Gastrocnemius medialis (tissue), 4 donors: ENCODE results near the gene CACNA2D3.

ENCODE experiments used
- POLR2A ChIP-seq, 2 donors: fragments of 450-650 bp; IDR thresholded peaks; one replicate each; pipeline ENCODE4 v1.6.1; 2017; ENCODE audit warnings: antibody characterized with exemption in 2 of 2, mild to moderate bottlenecking in 2 of 2, moderate library complexity in 2 of 2
- TF ChIP-seq, protein P1 (sequence below), 5 experiments: fragments of 450-650 bp in 3 of 5; fragments of 200-600 bp in 2 of 5; sonication (generic) in 2 of 5; IDR thresholded peaks in 4 of 5; conservative IDR thresholded peaks in 1 of 5; 1 replicate in 4 of 5; 2 replicates in 1 of 5; pipeline ENCODE4 v1.5.1; 2016 to 2019; ENCODE audit warnings: antibody characterized with exemption in 5 of 5, mild to moderate bottlenecking in 3 of 5, moderate library complexity in 3 of 5

DNA sequence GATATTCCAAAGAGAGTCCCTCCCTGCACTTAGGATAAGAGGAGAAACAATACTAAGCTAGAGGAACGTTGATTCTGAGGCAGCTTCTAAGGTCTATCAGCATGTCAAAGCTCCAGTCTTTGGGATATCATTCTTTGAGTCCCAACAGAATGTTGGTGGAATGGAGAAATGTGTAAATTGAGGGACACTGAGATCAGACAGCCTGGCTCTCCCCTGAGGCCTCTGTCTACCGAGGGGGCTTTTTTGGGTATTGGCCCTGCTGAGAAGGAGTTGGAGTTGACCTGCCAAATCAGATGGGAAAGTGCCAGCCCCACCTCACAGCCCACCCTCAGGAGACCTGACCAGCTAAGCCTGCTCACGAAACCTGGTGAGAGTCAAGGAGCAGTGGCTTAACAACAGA, 833.1 kb downstream of the CACNA2D3 start:
- TF ChIP-seq, protein P1, sequence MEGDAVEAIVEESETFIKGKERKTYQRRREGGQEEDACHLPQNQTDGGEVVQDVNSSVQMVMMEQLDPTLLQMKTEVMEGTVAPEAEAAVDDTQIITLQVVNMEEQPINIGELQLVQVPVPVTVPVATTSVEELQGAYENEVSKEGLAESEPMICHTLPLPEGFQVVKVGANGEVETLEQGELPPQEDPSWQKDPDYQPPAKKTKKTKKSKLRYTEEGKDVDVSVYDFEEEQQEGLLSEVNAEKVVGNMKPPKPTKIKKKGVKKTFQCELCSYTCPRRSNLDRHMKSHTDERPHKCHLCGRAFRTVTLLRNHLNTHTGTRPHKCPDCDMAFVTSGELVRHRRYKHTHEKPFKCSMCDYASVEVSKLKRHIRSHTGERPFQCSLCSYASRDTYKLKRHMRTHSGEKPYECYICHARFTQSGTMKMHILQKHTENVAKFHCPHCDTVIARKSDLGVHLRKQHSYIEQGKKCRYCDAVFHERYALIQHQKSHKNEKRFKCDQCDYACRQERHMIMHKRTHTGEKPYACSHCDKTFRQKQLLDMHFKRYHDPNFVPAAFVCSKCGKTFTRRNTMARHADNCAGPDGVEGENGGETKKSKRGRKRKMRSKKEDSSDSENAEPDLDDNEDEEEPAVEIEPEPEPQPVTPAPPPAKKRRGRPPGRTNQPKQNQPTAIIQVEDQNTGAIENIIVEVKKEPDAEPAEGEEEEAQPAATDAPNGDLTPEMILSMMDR (IDR thresholded peaks at IDR 0.05 in 4 of 5, conservative IDR thresholded peaks at IDR 0.05 in 1 of 5) = no peak
- no peak for TF ChIP-seq POLR2A (IDR thresholded peaks at IDR 0.05)
